ACHN (cell line): ENCODE results near the gene PDE11A.
"Not testable (repeated sequence)": the region's sequence is repeated elsewhere in the genome, so short reads cannot be mapped to it uniquely, and the experiment has no call there.

ENCODE experiments used
- DNase-seq: peaks from one replicate; pipeline ENCODE4 v3.0.0-alpha.2; 2015
- in situ Hi-C: cut with HindIII; loops from 2 replicates; pipeline ENCODE4 v1.10.0; 2017; ENCODE audit warnings: low sequenced_read_pairs, low pct_ligation_motif_present, low pct_unique_long_range_greater_than_20kb

PDE11A gene

DNA sequence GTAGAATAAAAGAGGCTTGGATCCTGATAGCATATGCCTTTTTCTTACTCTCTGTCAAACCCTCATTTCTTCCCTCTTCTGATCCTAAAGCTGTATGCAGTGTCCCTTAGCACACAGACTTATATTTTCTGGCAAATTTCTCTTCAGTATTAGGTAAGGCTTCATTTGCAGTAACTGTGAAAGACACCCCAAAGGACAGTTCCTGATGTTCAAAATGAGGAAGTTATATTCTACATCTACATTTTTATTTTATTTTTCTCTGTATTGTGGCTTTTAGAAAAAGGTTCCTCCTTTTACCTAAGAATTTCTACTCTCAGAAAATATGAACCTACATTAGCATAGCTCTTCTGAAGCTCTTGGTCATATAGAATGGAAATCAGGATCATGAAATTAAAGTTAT, 261.7 kb downstream of the PDE11A start:
- in situ Hi-C loops: no loop called here
- DNase-seq: no peak

DNA sequence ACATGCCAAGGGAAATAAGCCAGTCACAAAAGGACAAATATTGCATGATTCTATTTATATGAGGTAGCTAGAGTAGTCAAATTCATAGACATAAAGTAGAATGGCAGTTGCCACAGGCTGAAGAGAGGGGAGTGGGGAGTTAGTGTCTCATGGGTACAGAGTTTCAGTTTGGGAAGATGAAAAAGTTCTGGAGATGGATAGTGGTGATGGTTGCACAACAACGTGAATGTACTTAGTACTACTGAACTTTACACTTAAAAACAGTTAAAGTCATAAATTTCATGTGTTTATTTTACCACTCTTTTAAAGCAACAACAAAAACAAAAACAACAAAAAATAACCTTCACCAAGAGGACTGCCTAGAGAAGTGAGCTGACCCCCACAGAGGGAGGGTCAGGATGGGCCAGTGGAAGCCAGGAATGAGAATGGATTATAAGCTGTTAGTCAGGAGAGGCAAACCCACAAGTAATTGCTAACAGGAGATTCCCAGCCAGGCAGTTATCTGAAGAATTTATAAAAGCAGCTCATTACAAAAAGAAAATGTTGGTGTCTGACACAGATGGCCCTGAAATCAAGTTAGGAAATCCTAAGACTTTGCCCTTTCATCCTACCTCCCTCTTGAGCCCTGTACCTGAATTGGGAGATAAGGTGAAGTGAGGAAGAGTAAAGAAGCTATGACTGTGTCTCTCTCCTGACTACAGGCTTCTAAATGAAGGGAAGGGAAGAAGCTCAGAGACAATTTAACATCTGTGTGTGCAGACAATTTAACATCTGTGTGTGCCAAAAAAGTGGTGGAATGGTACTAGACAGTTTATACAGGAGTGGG, 263.4 kb downstream of the PDE11A start:
- in situ Hi-C loops: no loop called here
- DNase-seq: no peak

DNA sequence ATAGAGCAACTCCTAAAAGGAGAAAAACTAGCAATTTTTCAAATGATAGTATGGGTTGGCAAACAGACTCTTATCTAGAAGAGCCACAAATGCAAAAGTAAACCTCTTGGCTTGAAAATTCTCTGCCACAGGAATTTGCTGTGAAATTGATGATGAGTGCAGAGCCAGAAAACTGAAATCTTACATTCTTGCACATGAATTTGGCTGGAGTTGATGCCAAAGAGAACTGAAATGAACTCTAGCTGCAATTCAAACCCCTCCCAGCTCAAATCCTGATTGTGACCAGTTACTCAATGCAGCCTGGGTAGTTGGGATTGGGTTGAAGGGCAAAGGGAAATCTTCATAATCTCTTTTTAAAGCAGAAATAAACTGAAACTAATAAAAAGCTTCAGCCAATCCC, 266.6 kb downstream of the PDE11A start:
- in situ Hi-C loops: no loop called here
- DNase-seq: no peak

DNA sequence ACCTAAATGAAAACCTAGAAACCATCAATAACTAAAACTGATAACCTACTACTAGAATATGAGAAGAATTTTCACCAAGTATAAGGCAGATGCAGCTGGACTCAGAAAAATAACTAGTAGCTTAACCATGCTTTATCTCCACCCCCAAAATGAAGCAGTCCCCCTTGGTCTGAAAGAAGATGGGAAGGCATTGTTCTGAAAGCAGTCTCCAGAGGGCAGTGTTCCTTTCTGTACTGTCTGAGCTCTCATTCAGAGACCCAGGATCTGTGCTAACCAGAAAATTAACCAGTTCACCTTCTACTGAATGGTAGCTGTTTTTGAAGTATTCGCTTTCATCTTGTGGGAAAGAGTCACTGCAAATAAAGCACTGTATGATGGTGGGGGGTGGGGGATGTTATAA, 273.0 kb downstream of the PDE11A start:
- peak; percentile 60 for DNase-seq
- in situ Hi-C loops: no loop called here

DNA sequence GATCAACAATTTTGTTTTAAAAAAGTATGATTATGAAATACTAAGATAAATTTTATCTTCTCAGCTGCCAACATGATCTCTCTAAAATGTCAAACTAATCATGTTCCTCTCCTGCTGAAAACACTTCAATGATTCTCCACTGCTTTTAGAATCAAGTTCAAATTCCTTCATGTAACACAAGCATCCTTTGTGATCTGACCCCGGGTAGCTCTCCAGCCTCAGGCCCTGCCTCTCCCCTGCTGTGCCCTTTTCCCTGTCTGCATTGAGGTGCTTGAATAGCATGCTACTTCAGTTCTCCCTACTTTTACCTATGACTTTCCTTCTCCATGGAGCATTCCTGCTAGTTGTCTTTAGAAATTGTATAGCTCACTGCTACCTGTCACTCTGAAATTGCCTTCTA, 274.8 kb downstream of the PDE11A start:
- no peak for DNase-seq
- in situ Hi-C loops: no loop called here

DNA sequence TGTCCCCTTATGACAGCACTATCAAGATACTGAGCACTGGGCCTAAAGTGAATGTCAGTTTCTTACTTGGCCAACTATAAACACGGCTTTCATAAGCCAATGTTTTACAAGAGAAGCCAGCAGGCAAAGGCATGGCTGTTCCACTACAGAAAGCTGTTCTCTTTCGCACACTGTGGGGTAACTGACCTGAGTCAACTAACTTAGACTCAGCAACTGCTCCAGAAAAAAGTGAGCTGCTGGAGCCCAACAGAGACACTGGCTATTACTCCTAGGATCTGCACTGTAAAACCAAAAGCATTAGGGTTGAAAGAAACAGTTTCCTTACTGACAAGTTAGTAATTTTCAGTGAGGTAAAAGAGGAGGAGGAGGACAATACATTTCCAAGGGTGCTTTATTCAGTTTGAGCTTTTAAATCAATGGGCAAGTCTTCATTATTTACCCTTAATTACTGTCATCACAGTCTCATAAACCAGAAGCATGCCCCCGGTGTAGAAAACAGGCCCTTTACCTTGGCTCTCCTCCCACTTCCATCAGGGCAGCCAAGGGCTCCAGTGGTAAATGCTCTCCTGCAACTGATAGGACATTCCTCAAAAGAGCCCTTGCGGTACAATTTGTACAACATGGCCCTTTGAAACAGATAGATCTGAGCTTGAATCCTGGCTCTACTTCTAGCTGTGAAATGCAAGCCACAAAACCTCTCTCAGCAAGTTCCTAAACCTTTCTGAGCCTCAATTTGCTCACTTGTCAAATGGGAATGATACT, 275.7 kb downstream of the PDE11A start:
- in situ Hi-C loops: no loop called here
- DNase-seq: no peak

DNA sequence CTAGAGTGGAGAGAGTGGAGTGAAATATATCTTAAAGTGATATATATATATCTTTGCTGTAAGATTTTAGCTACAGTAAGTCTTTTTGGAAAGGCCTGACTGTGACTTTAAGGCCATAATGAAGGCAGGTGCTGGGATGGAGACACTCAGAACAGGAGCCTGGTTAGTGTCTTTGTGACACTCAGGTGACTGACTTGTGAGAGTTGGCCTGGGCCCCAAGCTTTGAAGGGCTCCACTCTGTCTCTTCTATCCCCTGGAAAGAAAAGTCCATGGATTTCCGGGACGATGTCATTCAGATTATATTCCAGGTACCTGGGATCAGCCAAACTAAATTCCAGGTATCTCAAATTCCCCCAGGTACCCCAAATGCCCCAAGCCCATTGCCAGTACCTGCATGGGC, 276.6 kb downstream of the PDE11A start:
- DNase-seq: no peak
- in situ Hi-C loops: no loop called here

DNA sequence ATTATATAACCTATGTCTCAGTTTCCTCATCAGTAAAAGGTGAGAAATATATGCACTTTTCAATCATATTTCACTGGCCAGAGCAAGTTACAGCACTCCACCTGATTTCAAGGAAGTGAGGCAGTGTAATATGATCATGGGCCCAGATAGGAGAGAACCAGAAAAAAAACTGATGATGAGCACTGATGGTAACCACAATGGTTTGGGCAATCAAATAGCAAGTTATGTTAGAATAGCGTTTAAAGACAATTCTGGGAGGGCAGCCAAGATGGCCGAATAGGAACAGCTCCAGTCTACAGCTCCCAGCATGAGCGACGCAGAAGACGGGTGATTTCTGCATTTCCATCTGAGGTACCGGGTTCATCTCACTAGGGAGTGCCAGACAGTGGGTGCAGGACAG, 287.4 kb downstream of the PDE11A start:
- in situ Hi-C loops, DNase-seq: not testable (repeated sequence)

DNA sequence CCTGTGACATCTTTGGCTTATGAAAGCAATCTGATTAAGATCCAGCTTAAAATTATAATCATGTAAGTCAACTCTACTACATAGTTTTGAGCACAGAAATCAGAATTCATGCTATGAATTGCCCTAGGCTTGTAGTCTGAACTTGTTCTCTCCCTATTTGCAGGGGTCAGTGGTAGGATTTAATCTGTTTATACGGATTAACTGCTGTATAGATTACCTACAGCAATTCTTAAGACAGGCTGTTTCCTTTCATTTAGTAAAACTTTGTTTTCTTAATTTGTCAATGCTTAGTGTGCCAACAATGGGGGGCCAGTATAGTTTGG, 287.9 kb downstream of the PDE11A start:
- in situ Hi-C loops: no loop called here
- no peak for DNase-seq

DNA sequence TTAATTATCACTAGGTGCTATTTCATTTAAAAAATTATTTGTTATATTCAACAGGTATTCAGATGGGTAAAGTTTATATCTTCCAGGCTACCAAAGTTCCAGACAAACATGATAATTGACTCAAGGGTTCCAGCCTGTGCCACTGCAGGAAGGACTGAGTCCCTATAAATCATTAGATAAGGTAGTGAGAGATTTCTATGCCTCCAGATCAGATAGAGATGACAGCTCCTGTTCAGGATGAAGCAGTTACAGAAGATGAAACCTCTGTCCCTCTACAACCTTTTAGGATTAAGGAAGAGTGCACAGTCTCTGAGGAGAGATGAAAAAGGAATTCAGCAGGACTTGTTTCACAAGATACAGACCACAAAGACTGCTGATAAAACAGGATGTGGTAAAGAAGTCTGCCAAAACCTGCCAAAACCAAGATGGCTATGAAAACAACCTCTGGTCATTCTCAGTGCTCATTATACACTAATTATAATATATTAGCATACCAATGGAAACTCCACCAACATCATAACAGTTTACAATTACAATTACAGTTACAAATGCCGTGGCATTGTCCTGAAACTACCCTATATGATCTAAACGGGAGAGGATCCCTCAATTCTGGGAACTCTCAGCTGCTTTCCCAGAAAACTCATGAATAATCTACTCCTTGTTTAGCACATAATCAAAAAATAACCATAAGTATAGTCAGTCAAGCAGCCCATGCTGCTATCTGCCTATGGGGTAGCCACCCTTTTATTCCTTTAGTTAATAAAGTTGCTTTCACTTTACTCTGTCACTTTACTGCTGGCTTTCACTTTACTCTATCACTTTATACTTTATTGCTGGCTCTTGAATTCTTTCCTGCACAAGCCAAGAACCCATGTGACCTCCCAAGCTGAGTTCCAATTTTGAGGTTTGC, 288.5 kb downstream of the PDE11A start:
- peak; percentile 86 for DNase-seq
- in situ Hi-C loops: no loop called here

DNA sequence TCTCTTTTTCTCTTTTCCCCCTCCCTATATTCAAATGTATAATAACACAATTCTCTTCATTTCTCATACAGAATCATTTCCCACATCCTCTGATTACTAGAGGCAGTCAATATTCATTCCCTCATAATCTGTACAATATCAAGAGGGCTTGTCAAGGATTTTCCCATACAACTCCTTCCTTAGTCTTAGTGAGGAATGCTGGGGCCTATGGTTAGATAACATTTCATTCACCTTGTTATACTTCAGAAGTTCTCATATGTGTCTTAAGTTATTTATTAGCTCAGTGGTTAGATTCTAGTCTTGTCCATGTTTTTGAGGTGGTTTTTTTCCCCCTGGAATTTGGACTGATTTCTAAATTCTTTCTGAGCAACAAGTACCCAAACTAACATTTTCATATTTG, 289.5 kb downstream of the PDE11A start:
- in situ Hi-C loops: no loop called here
- peak; percentile 90 for DNase-seq

DNA sequence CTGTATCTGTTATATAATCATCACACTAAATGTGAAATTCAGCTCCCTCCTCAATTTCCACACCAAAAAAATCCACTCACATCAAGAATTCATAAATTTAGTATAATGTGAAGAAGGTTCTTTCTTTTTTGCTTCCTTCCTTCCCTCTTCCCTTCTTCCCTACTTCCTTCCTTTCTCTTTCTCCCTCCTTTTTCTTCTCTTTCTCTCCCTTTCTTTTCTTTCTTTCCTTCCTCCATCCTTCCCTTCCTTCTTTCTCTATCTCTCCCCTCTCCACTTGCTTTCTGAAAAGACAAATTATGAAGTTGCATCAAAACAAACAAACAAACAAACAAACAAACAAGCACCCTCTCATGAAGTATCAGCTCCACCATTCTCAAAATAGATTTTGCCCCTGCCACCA, 290.0 kb downstream of the PDE11A start:
- DNase-seq: no peak

DNA sequence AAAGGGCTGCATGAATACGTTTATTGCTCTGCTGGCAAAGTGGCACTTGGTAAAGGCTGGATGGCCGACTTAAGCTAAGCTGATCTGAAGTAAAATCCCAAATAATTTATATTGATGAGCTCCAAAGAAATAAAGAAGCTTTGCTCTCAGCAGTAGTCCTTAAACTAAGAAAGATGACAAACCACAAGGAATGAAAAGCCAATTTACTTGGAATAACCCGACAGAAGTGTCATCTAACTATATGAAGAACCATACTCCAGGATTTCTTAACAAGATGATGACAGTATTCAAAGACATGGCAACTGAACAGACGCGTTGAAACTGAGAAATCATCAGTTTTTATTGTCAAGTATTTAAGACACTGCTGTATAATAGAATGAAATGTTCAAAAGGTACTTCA, 294.1 kb downstream of the PDE11A start:
- DNase-seq: no peak
- in situ Hi-C loops: no loop called here

More for the DNA sequence above, 290.0 kb downstream of the PDE11A start:
- in situ Hi-C loops: no loop called here

DNA sequence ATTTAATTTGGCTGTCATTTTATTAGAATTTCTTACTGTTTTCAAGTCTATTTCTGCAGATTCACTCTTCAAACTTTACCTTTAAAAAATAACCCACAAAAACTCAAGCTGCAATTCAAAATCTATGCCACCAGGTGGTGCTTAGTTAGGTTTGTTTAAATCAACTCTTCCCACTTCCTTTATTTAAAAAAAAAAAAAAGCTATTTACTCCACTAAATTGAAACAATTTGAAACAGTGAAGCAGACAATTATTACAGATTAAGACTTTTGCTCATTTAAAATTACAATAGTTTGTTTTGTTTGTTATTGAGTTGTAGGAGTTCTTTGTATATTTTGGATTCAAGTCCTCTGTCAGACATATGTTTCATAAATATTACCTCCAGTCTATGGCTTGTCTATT, 300.0 kb downstream of the PDE11A start:
- in situ Hi-C loops: no loop called here
- peak; percentile 66 for DNase-seq

DNA sequence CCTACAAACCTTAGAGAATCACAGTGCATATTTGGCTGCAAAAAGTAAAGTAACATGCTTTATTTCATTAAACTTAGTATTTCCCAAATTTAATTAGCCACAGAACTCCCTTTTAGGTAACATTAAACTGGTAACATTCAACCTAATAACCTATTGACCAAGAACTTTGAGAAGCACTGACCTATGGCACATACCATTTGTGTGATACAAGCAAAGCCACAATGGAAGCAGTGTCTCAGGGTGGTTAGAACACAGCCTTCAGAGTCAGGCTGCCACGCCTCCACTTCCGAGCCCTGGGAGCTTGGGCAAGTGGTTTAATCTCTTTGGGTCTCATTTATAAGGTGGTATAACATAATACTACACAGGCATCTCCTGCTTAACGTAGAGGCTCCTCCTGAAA, 301.4 kb downstream of the PDE11A start:
- DNase-seq: no peak
- in situ Hi-C loops: no loop called here

DNA sequence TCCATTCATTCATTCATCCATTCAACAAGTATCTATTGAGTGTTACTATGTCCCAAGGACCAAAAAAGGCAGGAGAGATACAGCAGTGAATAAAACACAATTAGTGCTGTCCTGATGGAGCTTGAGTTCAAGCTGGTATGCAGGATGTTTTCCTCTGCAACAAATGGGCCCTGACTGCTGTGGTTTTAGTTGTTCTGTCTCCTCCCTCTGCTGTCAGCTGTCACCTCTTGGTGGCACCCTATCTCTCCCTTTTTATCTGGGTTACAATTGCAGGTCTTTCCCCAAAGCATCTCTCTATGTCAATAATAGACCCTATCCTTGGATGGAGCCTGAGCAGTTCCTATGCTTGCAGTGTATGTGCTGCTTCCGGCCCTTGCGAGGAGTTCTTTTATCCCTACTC, 304.8 kb downstream of the PDE11A start:
- in situ Hi-C loops: no loop called here
- no peak for DNase-seq

DNA sequence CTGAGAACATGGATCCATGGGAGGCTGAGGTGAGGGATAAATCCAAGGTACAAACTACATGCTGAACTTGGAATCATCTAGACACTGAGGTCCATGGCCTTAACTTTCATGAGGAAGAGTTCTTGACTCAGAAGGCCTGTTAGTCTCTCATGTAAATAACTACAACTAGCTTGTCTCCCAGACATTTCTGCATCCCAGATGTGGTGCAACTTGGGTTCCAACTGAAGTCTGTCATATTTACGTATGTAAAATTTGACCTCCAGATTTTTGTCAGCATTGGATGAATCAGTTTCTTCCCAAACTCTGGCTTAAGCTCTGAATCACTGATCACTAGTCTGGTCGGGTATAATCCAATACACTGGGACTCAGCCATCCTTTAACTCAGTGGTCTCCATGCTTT, 306.9 kb downstream of the PDE11A start:
- DNase-seq: no peak
- in situ Hi-C loops: no loop called here

DNA sequence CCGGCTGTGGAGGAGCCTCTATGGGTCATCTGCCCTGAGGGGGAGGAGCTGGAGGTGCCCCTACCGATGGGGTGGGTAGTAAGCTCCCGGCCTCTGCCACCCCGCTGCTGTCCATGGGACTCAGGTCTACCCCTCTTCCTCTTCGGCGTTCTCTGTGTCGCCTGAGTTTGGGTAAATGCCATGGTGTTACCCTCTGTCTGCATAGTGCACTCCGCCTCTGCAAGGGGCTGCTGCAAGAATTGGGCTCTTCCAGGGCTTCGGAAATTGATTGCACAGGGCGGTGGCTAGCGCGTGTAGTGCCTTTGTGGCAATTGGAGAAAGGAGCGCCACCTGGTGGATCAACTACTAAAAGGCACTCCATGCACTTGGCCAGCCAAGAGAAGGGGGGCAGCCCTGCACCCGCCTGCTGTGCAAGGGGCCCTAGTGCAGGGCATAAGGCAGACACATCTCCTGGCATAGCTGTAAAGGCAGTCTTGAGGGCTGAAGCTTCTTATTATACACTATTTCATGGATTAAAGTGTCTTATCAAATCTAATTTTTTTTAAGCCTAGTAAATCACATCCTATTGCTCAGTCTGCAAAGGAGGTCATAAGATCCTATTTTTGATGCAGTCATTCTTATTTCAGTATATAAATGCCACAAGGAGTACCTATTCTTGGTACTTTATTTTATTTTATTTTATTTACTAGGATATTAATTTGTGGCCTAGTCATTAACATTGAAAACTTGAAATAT, 308.9 kb downstream of the PDE11A start:
- in situ Hi-C loops: no loop called here
- peak; percentile 78 for DNase-seq

DNA sequence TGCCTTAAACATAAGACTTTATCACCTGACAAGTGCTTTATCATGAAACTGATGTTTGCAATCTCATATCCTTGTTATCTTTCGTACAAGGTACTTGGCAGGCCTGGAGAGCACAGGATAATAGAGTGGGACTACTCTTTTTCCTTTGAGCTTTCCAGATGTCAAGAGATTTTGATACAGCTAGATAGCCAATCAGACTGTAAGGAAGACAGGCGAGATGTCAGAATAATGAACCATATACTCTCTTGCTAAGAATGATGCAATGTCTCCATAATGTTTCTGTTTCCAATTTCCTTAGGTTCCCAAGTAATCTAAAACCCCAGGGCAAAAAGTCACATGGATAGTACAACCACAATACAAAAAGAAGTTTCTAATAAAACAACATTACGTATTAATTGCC, 313.1 kb downstream of the PDE11A start:
- in situ Hi-C loops: no loop called here
- DNase-seq: no peak
